CD4-positive, alpha-beta T cell treated with Interferon gamma for 1 hour (primary cell): ENCODE data around the gene ATP11A.
A peak's percentile ranks its signal among the peaks of the same experiment; 100 is the strongest.
"Not testable (repeated sequence)": the region's sequence is repeated elsewhere in the genome, so short reads cannot be mapped to it uniquely, and the experiment has no call there.

ENCODE experiments used
- DNase-seq: peaks from one replicate; pipeline ENCODE4 v3.0.0-alpha.2; 2020

Gene ATP11A

GRCh38 chr13:112870737-112871287, 181.0 kb downstream of the ATP11A start:
- no peak for DNase-seq

GRCh38 chr13:112871742-112872141, 181.9 kb downstream of the ATP11A start:
- no peak for DNase-seq

- DNase-seq: peak; percentile 66
Measured at GRCh38 chr13:112872657-112873631, 183.1 kb downstream of the ATP11A start.

GRCh38 chr13:112873851-112874750, 184.3 kb downstream of the ATP11A start:
- DNase-seq: peak; percentile 63

- DNase-seq: no peak
Measured at GRCh38 chr13:112874751-112875300, 185.0 kb downstream of the ATP11A start.

GRCh38 chr13:112875627-112876026, 185.8 kb downstream of the ATP11A start:
- DNase-seq: no peak

GRCh38 chr13:112876305-112877000, 186.6 kb downstream of the ATP11A start:
- DNase-seq: no peak

- DNase-seq: no peak
Measured at GRCh38 chr13:112877066-112877465, 187.2 kb downstream of the ATP11A start.

- no peak for DNase-seq
Measured at GRCh38 chr13:112877539-112877938, 187.7 kb downstream of the ATP11A start.

- no peak for DNase-seq
Measured at GRCh38 chr13:112877976-112878955, 188.4 kb downstream of the ATP11A start.

GRCh38 chr13:112879283-112879833, 189.5 kb downstream of the ATP11A start:
- no peak for DNase-seq

- DNase-seq: no peak
Measured at GRCh38 chr13:112880221-112880641, 190.4 kb downstream of the ATP11A start.

- DNase-seq: no peak
Measured at GRCh38 chr13:112880976-112881540, 191.2 kb downstream of the ATP11A start.

GRCh38 chr13:112881656-112882554, 192.1 kb downstream of the ATP11A start:
- no peak for DNase-seq

GRCh38 chr13:112882555-112883024, 192.8 kb downstream of the ATP11A start:
- no peak for DNase-seq

GRCh38 chr13:112883241-112883945, 193.6 kb downstream of the ATP11A start:
- no peak for DNase-seq

- DNase-seq: not testable (repeated sequence)
Measured at GRCh38 chr13:112884700-112885099, 194.9 kb downstream of the ATP11A start.

GRCh38 chr13:112885242-112885781, 195.5 kb downstream of the ATP11A start:
- no peak for DNase-seq
